Natural killer cell (primary cell): ENCODE measurements around the gene EEF2K. TPM values are rescaled to one million over a fixed set of nuclear protein-coding genes. Genes with fewer than 3 reads are reported as not detected.

ENCODE experiments used
- ATAC-seq, 3 donors: fragments of 150-1000 bp in 2 of 3; fragments of 200-7000 bp in 1 of 3; cut with Tn5 transposase; 1 replicate in 1 of 3; 2 replicates in 2 of 3; pipeline ENCODE4 v1.10.0; 2021; ENCODE audit warnings: mild to moderate bottlenecking in 2 of 3, moderate library complexity in 2 of 3
- DNase-seq, 2 donors: peaks; one replicate each; pipeline versions ENCODE4 v3.0.0 to v3.0.0-alpha.2; 2013 to 2021; ENCODE audit warnings: mixed read lengths in 1 of 2
- H3K27ac ChIP-seq: one replicate; pipeline ENCODE4 v1.5.1; 2013; ENCODE audit warnings: mild to moderate bottlenecking, low read length
- H3K27me3 ChIP-seq: one replicate; pipeline ENCODE4 v1.6.1; 2013; ENCODE audit warnings: low read length; ENCODE audit not compliant: control insufficient read depth, insufficient read depth
- H3K36me3 ChIP-seq: one replicate; pipeline ENCODE4 v1.6.1; 2013; ENCODE audit warnings: low read length; ENCODE audit not compliant: control insufficient read depth, insufficient read depth
- H3K4me1 ChIP-seq: one replicate; pipeline ENCODE4 v1.6.1; 2013; ENCODE audit warnings: low read length; ENCODE audit not compliant: control insufficient read depth, insufficient read depth
- H3K4me3 ChIP-seq: one replicate; pipeline ENCODE4 v1.5.1; 2013; ENCODE audit warnings: low read length
- H3K9me3 ChIP-seq: one replicate; pipeline ENCODE4 v1.6.1; 2013; ENCODE audit warnings: low read length; ENCODE audit not compliant: control insufficient read depth, insufficient read depth
- H3K27ac Mint-ChIP-seq, 2 donors: one replicate each; pipeline ENCODE4 v1.8.0; 2022; ENCODE audit warnings: mild to moderate bottlenecking in 2 of 2, mixed read lengths in 2 of 2, moderate library complexity in 1 of 2
- H3K27me3 Mint-ChIP-seq, 2 donors: one replicate each; pipeline ENCODE4 v1.8.0; 2022; ENCODE audit warnings: low read depth in 2 of 2, mixed read lengths in 2 of 2
- H3K36me3 Mint-ChIP-seq: one replicate; pipeline ENCODE4 v1.8.0; 2022; ENCODE audit warnings: mixed read lengths
- H3K4me1 Mint-ChIP-seq, 2 donors: one replicate each; pipeline ENCODE4 v1.8.0; 2022; ENCODE audit warnings: mixed read lengths in 2 of 2
- H3K4me3 Mint-ChIP-seq: one replicate; pipeline ENCODE4 v1.8.0; 2022; ENCODE audit warnings: mild to moderate bottlenecking, moderate library complexity, mixed read lengths
- H3K9me3 Mint-ChIP-seq, 2 donors: one replicate each; pipeline ENCODE4 v1.8.0; 2022; ENCODE audit warnings: mixed read lengths in 2 of 2
- CTCF ChIP-seq: fragments of 200-600 bp; IDR thresholded peaks from one replicate; pipeline ENCODE4 v1.8.0; 2022; ENCODE audit warnings: antibody characterized with exemption
- WGBS: methylation state at CpG from one replicate; pipeline ENCODE4 v1.1.7; 2013; ENCODE audit warnings: missing lambda C conversion rate; ENCODE audit not compliant: insufficient coverage; 5-methylcytosine and 5-hydroxymethylcytosine counted together
- intact Hi-C: fragments of 100-400 bp; cut with micrococcal nuclease; formaldehyde crosslinking; loops from one replicate; pipeline ENCODE4 v1.14.2; 2022
- total RNA-seq, 4 donors: library from RNA; stranded (reverse); fragments of 120-200 nt in 1 of 4; gene quantifications; one replicate each; pipeline versions ENCODE4 v1.2.3 to v1.2.4, GENCODE V29; 2013 to 2022

Gene EEF2K
- total RNA-seq, 3 donors from 2014 or later (not counting 1 experiment from before 2014, with no cell fraction given) = 12.6 to 33.5 (median 22.9) TPM

GRCh38 chr16:22322021-22322471 is 116.0 kb downstream of the EEF2K start:
- TF ChIP-seq CTCF = no peak

GRCh38 chr16:22322741-22323140 is 116.7 kb downstream of the EEF2K start:
- no peak for DNase-seq
- peaks cover 9% of the 10 kb centered on the region for H3K36me3 Mint-ChIP-seq
- intact Hi-C loops = no loop called here

More at GRCh38 chr16:22322021-22322471, 116.0 kb downstream of the EEF2K start:
- WGBS = 96% methylated on average over 11 of the region's 11 CpGs
- DNase-seq (no peak), ATAC-seq (no peak)
- intact Hi-C loops = no loop called here
- Mint-ChIP-seq H3K36me3 (peaks cover 9% of the 10 kb centered on the region), H3K4me1 (peaks cover 5 to 6% of the 10 kb centered on the region in 2 donors), H3K27me3 (no peaks in the 10 kb centered on the region), H3K27ac (no peak overlapping the region), H3K9me3 (no peaks in the 10 kb centered on the region), H3K4me3 (no peak overlapping the region)
- Histone ChIP-seq H3K4me1 (no peaks in the 10 kb centered on the region), H3K4me3 (no peak overlapping the region), H3K27ac (no peak overlapping the region), H3K9me3 (no peaks in the 10 kb centered on the region), H3K27me3 (no peaks in the 10 kb centered on the region), H3K36me3 (peaks cover 73% of the 10 kb centered on the region)

GRCh38 chr16:22323173-22323958 is 117.3 kb downstream of the EEF2K start:
- intact Hi-C loops = no loop called here
- H3K36me3 Mint-ChIP-seq = peaks cover 9% of the 10 kb centered on the region
- peaks cover 80% of the 10 kb centered on the region for H3K36me3 ChIP-seq
- no peak overlapping the region for H3K4me3 Mint-ChIP-seq
- peaks cover 5 to 6% of the 10 kb centered on the region in 2 donors for H3K4me1 Mint-ChIP-seq
- no peaks in the 10 kb centered on the region for H3K27me3 ChIP-seq
- DNase-seq = no peak
- H3K4me3 ChIP-seq = no peak overlapping the region
- no peak for TF ChIP-seq CTCF
- H3K9me3 ChIP-seq = no peaks in the 10 kb centered on the region
- no peak overlapping the region for H3K27ac ChIP-seq
- WGBS = 96% methylated on average over 7 of the region's 12 CpGs
- H3K4me1 ChIP-seq = no peaks in the 10 kb centered on the region
- no peaks in the 10 kb centered on the region for H3K9me3 Mint-ChIP-seq
- ATAC-seq = no peak
- peak overlapping the region in 1 of 2 donors; percentile 65 for H3K27ac Mint-ChIP-seq
- H3K27me3 Mint-ChIP-seq = no peaks in the 10 kb centered on the region

More at GRCh38 chr16:22322741-22323140, 116.7 kb downstream of the EEF2K start:
- H3K27ac Mint-ChIP-seq = no peak overlapping the region
- no peak for ATAC-seq
- Histone ChIP-seq H3K36me3 (peaks cover 76% of the 10 kb centered on the region), H3K4me1 (no peaks in the 10 kb centered on the region), H3K27ac (no peak overlapping the region), H3K27me3 (no peaks in the 10 kb centered on the region), H3K4me3 (no peak overlapping the region), H3K9me3 (no peaks in the 10 kb centered on the region)
- no peak overlapping the region for H3K4me3 Mint-ChIP-seq
- no peak for TF ChIP-seq CTCF
- H3K27me3 Mint-ChIP-seq = no peaks in the 10 kb centered on the region
- 99% methylated on average over 17 of the region's 17 CpGs for WGBS
- H3K9me3 Mint-ChIP-seq = no peaks in the 10 kb centered on the region
- H3K4me1 Mint-ChIP-seq = peaks cover 5 to 6% of the 10 kb centered on the region in 2 donors
